Hematopoietic multipotent progenitor cell (in vitro differentiated cells): ENCODE results near the gene LRWD1. TPM values are rescaled to one million over a fixed set of nuclear protein-coding genes. Genes with fewer than 3 reads are reported as not detected.

ENCODE experiments used
- DNase-seq, 3 donors: peaks; one replicate each; pipeline ENCODE4 v3.0.0-alpha.2; 2011 to 2015; ENCODE audit warnings: low read depth in 2 of 3, low spot score in 2 of 3
- total RNA-seq: library from RNA; depleted of rRNA; stranded (reverse); fragments of >200 nt; gene quantifications from one replicate; pipeline ENCODE4 v1.2.3, GENCODE V29; 2012

The LRWD1 gene
- total RNA-seq: 27.7 TPM

- peak; percentile 91 to 95 (median 92) for DNase-seq
Observed at GRCh38 chr7:102464577-102465280, at the start of gene LRWD1, which contains the start of gene ALKBH4. TSS of gene LRWD1 (plus strand) at chr7:102464984. CDS start at chr7:102465081, 97 bp downstream. TSS of gene ALKBH4 (minus strand) at chr7:102464863. CDS start at chr7:102464836, 27 bp downstream.

GRCh38 chr7:102415685-102416225 lies 49.0 kb upstream of the LRWD1 start:
- DNase-seq: no peak

- no peak for DNase-seq
Observed at GRCh38 chr7:102416406-102416805, 48.4 kb upstream of the LRWD1 start.

GRCh38 chr7:102417105-102417504 lies 47.7 kb upstream of the LRWD1 start:
- no peak for DNase-seq

- no peak for DNase-seq
Observed at GRCh38 chr7:102418592-102418991, 46.2 kb upstream of the LRWD1 start.

- no peak for DNase-seq
Observed at GRCh38 chr7:102421706-102422240, 43.0 kb upstream of the LRWD1 start.

- no peak for DNase-seq
Observed at GRCh38 chr7:102424129-102424551, 40.6 kb upstream of the LRWD1 start.

GRCh38 chr7:102424787-102425218 lies 40.0 kb upstream of the LRWD1 start:
- DNase-seq: no peak

- DNase-seq: peak; percentile 73 to 89 (median 88)
Observed at GRCh38 chr7:102425639-102426267, 39.0 kb upstream of the LRWD1 start.

GRCh38 chr7:102426268-102427018 lies 38.3 kb upstream of the LRWD1 start:
- DNase-seq: peak in 2 of 3 donors; percentile 81 to 86

- peak in 1 of 3 donors; percentile 20 for DNase-seq
Observed at GRCh38 chr7:102427019-102427405, 37.8 kb upstream of the LRWD1 start.

GRCh38 chr7:102429141-102429899 lies 35.5 kb upstream of the LRWD1 start:
- DNase-seq: no peak

GRCh38 chr7:102431617-102432298 lies 33.0 kb upstream of the LRWD1 start:
- DNase-seq: peak in 2 of 3 donors; percentile 51 to 61

GRCh38 chr7:102432442-102433218 lies 32.2 kb upstream of the LRWD1 start:
- DNase-seq: no peak

- DNase-seq: peak; percentile 63 to 81 (median 79)
Observed at GRCh38 chr7:102433219-102434038, 31.4 kb upstream of the LRWD1 start, which contains the start of gene ORAI2. TSS of gene ORAI2 (plus strand) at chr7:102433575. CDS start at chr7:102438957, 5,382 bp downstream.

GRCh38 chr7:102434039-102434486 lies 30.7 kb upstream of the LRWD1 start:
- peak in 1 of 3 donors; percentile 50 for DNase-seq

- DNase-seq: no peak
Observed at GRCh38 chr7:102436118-102436517, 28.7 kb upstream of the LRWD1 start.
